HEK293 (cell line): Measurements from ENCODE around the gene UBR4.

Source experiments
- BCL11A ChIP-seq: fragments of 450-650 bp; formaldehyde crosslinking; IDR thresholded peaks from 2 replicates; pipeline ENCODE4 v1.5.1; 2016; ENCODE audit warnings: low read depth, missing biosample characterization, missing genetic modification characterization
- CTCF ChIP-seq: fragments of 450-650 bp; formaldehyde crosslinking; IDR thresholded peaks from 2 replicates; pipeline ENCODE4 v1.5.1; 2016; ENCODE audit warnings: missing biosample characterization, missing genetic modification characterization
- PATZ1 ChIP-seq: fragments of 450-650 bp; formaldehyde crosslinking; IDR thresholded peaks from 2 replicates; pipeline ENCODE4 v1.5.1; 2016; ENCODE audit warnings: missing biosample characterization, missing genetic modification characterization
- PRDM1 ChIP-seq: fragments of 450-650 bp; formaldehyde crosslinking; IDR thresholded peaks from 2 replicates; pipeline ENCODE4; 2016; ENCODE audit warnings: missing biosample characterization, missing genetic modification characterization
- PRDM2 ChIP-seq: fragments of 450-650 bp; formaldehyde crosslinking; IDR thresholded peaks from 2 replicates; pipeline ENCODE4 v1.5.1; 2016; ENCODE audit warnings: missing biosample characterization, missing genetic modification characterization, borderline replicate concordance
- PRDM4 ChIP-seq: fragments of 450-650 bp; formaldehyde crosslinking; IDR thresholded peaks from 2 replicates; pipeline ENCODE4 v1.5.1; 2017; ENCODE audit warnings: missing biosample characterization, missing genetic modification characterization
- REST ChIP-seq: fragments of 450-650 bp; formaldehyde crosslinking; IDR thresholded peaks from 2 replicates; pipeline ENCODE4 v1.5.1; 2016; ENCODE audit warnings: missing biosample characterization, missing genetic modification characterization
- SP2 ChIP-seq: fragments of 450-650 bp; formaldehyde crosslinking; IDR thresholded peaks from 2 replicates; pipeline ENCODE4 v1.5.1; 2016; ENCODE audit warnings: missing biosample characterization, missing genetic modification characterization
- ZBTB21 ChIP-seq: fragments of 450-650 bp; formaldehyde crosslinking; IDR thresholded peaks from 2 replicates; pipeline ENCODE4 v1.5.1; 2017; ENCODE audit warnings: missing biosample characterization, missing genetic modification characterization
- ZNF184 ChIP-seq: fragments of 450-650 bp; IDR thresholded peaks from 2 replicates; pipeline ENCODE4 v1.5.1; 2018; ENCODE audit warnings: missing biosample characterization, mild to moderate bottlenecking, missing genetic modification characterization
- ZNF366 ChIP-seq: fragments of 450-650 bp; formaldehyde crosslinking; conservative IDR thresholded peaks from 2 replicates; pipeline ENCODE4 v1.5.1; 2016; ENCODE audit warnings: missing biosample characterization, missing genetic modification characterization
- ZNF529 ChIP-seq: fragments of 450-650 bp; formaldehyde crosslinking; IDR thresholded peaks from 2 replicates; pipeline ENCODE4 v1.5.1; 2017; ENCODE audit warnings: missing genetic modification characterization, missing biosample characterization; ENCODE audit not compliant: insufficient replicate concordance
- ZNF670 ChIP-seq: fragments of 450-650 bp; formaldehyde crosslinking; IDR thresholded peaks from 2 replicates; pipeline ENCODE4 v1.5.1; 2016; ENCODE audit warnings: missing biosample characterization, missing genetic modification characterization, low read depth
- ZNF792 ChIP-seq: fragments of 450-650 bp; formaldehyde crosslinking; IDR thresholded peaks from 2 replicates; pipeline ENCODE4 v1.5.1; 2016; ENCODE audit warnings: missing biosample characterization, missing genetic modification characterization

GRCh38 chr1:19112891-19113696, 97.0 kb downstream of the UBR4 start:
- no peak for TF ChIP-seq PRDM4 (tag by site-specific recombination)
- no peak for TF ChIP-seq REST
- no peak for TF ChIP-seq CTCF (tag by site-specific recombination)
- TF ChIP-seq BCL11A (tag by site-specific recombination), result no peak
- TF ChIP-seq SP2, result no peak
- TF ChIP-seq ZNF184 (tag by site-specific recombination), result no peak
- no peak for TF ChIP-seq ZNF792
- no peak for TF ChIP-seq ZNF529
- TF ChIP-seq PATZ1 (tag by site-specific recombination), result no peak
- TF ChIP-seq PRDM1, result no peak
- TF ChIP-seq ZNF366 (tag by site-specific recombination), result no peak
- no peak for TF ChIP-seq ZNF670 (tag by site-specific recombination)
- TF ChIP-seq ZBTB21 (tag by site-specific recombination), result no peak
- no peak for TF ChIP-seq PRDM2 (tag by site-specific recombination)
